ENCODE results near the gene MAP1LC3B2.

MAP1LC3B2 gene

DNA sequence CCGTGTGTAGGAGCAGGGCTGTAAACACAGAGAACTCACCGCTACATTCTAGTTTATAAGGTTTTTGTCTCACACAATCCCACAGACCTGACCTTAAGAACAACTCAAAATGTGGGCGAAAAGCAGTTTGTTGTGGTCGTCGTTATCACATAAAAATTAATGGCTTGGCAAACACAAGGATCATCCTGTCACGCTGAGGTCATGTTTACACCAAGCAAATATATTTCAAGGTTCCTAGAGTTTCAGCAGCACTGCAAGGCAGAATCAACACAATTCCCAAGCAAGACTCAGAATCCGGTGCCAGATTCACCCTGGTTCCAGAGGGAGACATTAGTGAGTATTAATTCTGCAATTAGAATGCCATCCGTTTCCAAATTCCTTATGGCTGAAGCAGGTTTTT lies 30.1 kb upstream of the MAP1LC3B2 start:
- Histone ChIP-seq H2AFZ (ENCODE audit: low read depth) (no peak overlapping the region), H3K36me3 (ENCODE audit: insufficient read depth) (no peaks in the 10 kb centered on the region), H3K4me3 (IDR thresholded peaks at IDR 0.05; ENCODE audit: insufficient read depth, low read depth, low read length) (no peak overlapping the region), H3K4me1 (ENCODE audit: low read depth, poor library complexity, severe bottlenecking) (peaks cover 7% of the 10 kb centered on the region), H4K20me1 (ENCODE audit: insufficient read depth) (no peaks in the 10 kb centered on the region), H3K9ac (no peak overlapping the region), H3K79me2 (ENCODE audit: insufficient read depth, low read depth) (no peaks in the 10 kb centered on the region), H3K27ac (no peak overlapping the region), H3K27me3 (ENCODE audit: insufficient read depth, low read depth) (no peaks in the 10 kb centered on the region), H3K4me2 (no peak overlapping the region)
- TF ChIP-seq, protein P1, sequence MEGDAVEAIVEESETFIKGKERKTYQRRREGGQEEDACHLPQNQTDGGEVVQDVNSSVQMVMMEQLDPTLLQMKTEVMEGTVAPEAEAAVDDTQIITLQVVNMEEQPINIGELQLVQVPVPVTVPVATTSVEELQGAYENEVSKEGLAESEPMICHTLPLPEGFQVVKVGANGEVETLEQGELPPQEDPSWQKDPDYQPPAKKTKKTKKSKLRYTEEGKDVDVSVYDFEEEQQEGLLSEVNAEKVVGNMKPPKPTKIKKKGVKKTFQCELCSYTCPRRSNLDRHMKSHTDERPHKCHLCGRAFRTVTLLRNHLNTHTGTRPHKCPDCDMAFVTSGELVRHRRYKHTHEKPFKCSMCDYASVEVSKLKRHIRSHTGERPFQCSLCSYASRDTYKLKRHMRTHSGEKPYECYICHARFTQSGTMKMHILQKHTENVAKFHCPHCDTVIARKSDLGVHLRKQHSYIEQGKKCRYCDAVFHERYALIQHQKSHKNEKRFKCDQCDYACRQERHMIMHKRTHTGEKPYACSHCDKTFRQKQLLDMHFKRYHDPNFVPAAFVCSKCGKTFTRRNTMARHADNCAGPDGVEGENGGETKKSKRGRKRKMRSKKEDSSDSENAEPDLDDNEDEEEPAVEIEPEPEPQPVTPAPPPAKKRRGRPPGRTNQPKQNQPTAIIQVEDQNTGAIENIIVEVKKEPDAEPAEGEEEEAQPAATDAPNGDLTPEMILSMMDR (conservative IDR thresholded peaks at IDR 0.05; ENCODE audit: low read depth, low read length): no peak

DNA sequence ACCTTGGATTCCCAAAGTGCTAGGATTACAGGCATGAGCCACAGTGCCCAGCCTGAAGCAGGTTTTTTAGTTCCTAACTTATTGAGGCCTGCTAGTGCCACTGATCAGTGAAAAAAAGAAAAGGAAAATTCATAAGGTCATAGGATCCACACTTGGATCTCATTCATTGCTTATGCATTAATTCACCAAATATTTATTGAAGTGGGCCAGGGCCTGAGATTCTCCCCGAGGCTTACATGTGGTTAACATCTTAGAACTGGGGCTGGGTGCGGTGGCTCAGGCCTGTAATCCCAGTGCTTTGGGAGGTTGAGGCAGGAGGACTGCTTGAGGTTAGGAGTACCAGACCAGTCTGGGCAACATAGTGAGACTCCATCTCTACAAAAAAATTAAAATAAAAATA lies 29.5 kb upstream of the MAP1LC3B2 start:
- Histone ChIP-seq H3K9ac (no peak overlapping the region), H3K27ac (no peak overlapping the region), H3K36me3 (ENCODE audit: insufficient read depth) (no peaks in the 10 kb centered on the region), H3K79me2 (ENCODE audit: insufficient read depth, low read depth) (no peaks in the 10 kb centered on the region), H3K4me1 (ENCODE audit: low read depth, poor library complexity, severe bottlenecking) (peaks cover 11% of the 10 kb centered on the region), H3K27me3 (ENCODE audit: insufficient read depth, low read depth) (no peaks in the 10 kb centered on the region), H3K4me2 (no peak overlapping the region), H2AFZ (ENCODE audit: low read depth) (no peak overlapping the region), H4K20me1 (ENCODE audit: insufficient read depth) (no peaks in the 10 kb centered on the region), H3K4me3 (IDR thresholded peaks at IDR 0.05; ENCODE audit: insufficient read depth, low read depth, low read length) (no peak overlapping the region)
- TF ChIP-seq, protein P1 (conservative IDR thresholded peaks at IDR 0.05; ENCODE audit: low read depth, low read length): no peak

DNA sequence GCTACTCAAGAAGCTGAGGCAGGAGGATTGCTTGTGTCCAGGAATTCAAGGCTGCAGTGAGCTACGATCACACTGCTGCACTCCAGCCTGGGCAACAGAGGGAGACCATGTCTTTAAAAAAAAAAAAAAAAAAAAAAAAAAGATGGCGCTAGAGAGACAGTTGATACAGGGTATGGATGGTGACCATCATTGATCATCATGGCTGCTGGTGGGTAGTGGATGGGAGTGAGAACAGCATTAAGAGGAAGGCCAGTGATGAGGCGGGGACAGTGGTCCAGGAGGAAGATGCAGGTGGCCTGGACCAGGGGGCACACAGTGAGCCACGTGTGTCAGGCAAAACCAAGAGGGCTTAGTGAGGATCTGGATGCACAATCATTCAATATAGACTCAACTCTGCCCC lies 26.8 kb upstream of the MAP1LC3B2 start:
- H3K27ac ChIP-seq: no peak overlapping the region
- TF ChIP-seq, protein P1 (conservative IDR thresholded peaks at IDR 0.05; ENCODE audit: low read depth, low read length): peak; percentile 24; the same call in 1 of the 2 replicates
- no peaks in the 10 kb centered on the region for H3K36me3 ChIP-seq (ENCODE audit: insufficient read depth)
- peaks cover 24% of the 10 kb centered on the region for H3K4me1 ChIP-seq (ENCODE audit: low read depth, poor library complexity, severe bottlenecking)
- no peak overlapping the region for H3K9ac ChIP-seq
- H4K20me1 ChIP-seq (ENCODE audit: insufficient read depth): no peaks in the 10 kb centered on the region
- peak overlapping the region; percentile 57; the same call in 1 of the 2 replicates for H3K4me2 ChIP-seq
- H2AFZ ChIP-seq (ENCODE audit: low read depth): peak overlapping the region; percentile 82; the same call in 1 of the 2 replicates
- no peaks in the 10 kb centered on the region for H3K79me2 ChIP-seq (ENCODE audit: insufficient read depth, low read depth)
- H3K4me3 ChIP-seq (IDR thresholded peaks at IDR 0.05; ENCODE audit: insufficient read depth, low read depth, low read length): no peak overlapping the region
- no peaks in the 10 kb centered on the region for H3K27me3 ChIP-seq (ENCODE audit: insufficient read depth, low read depth)

DNA sequence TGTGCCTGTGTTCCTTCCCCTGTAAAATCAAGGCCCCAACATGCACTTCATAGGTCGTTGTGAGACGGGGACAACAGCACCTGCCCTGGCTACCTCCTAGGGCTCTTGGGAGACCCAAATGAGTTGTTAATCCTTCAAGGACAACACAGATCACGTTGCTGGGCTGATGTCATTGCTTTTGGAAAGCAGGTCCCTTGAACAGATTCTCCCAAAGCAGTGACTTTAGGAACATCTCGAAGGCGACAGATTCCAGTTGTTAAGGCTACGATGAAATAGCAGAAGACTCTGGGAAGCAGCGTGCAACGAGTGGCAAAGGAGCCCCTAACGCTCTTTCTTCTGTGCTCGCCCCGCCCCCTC lies 26.2 kb upstream of the MAP1LC3B2 start:
- H3K9ac ChIP-seq: no peak overlapping the region; the same call in 1 of the 2 replicates

More for the DNA sequence above, 26.2 kb upstream of the MAP1LC3B2 start:
- Histone ChIP-seq H3K27me3 (ENCODE audit: insufficient read depth, low read depth) (no peaks in the 10 kb centered on the region), H3K4me2 (peak overlapping the region; percentile 57), H4K20me1 (ENCODE audit: insufficient read depth) (no peaks in the 10 kb centered on the region), H3K4me3 (IDR thresholded peaks at IDR 0.05; ENCODE audit: insufficient read depth, low read depth, low read length) (no peak overlapping the region), H3K4me1 (ENCODE audit: low read depth, poor library complexity, severe bottlenecking) (peaks cover 30% of the 10 kb centered on the region), H3K27ac (no peak overlapping the region), H3K36me3 (ENCODE audit: insufficient read depth) (no peaks in the 10 kb centered on the region), H3K79me2 (ENCODE audit: insufficient read depth, low read depth) (no peaks in the 10 kb centered on the region), H2AFZ (ENCODE audit: low read depth) (peak overlapping the region; percentile 82)
- TF ChIP-seq, protein P1 (conservative IDR thresholded peaks at IDR 0.05; ENCODE audit: low read depth, low read length): no peak

All from KMS-11 (cell line).